Coronary artery (tissue), 2 donors: ENCODE measurements around the gene TBC1D4.

Source experiments
- DNase-seq: peaks from one replicate; pipeline ENCODE4 v3.0.0-alpha.2; 2017; ENCODE audit warnings: low spot score
- H3K27ac ChIP-seq, 2 donors: fragments of 200-600 bp; sonication (generic); one replicate each; pipeline ENCODE4 v1.5.1; 2016 to 2019
- H3K4me3 ChIP-seq: fragments of 200-600 bp; sonication (generic); 2 replicates; pipeline ENCODE4 v1.5.1; 2016; ENCODE audit warnings: mild to moderate bottlenecking, moderate library complexity
- CTCF ChIP-seq: fragments of 200-600 bp; sonication (generic); IDR thresholded peaks from one replicate; pipeline ENCODE4 v1.5.1; 2019; ENCODE audit warnings: antibody characterized with exemption

TBC1D4 gene

GRCh38 chr13:75376792-75377402, 105.1 kb downstream of the TBC1D4 start:
- Histone ChIP-seq H3K27ac (no peak overlapping the region), H3K4me3 (no peak overlapping the region)
- no peak for DNase-seq
- no peak for TF ChIP-seq CTCF

GRCh38 chr13:75375329-75375728, 106.6 kb downstream of the TBC1D4 start:
- DNase-seq: no peak
- no peak overlapping the region for H3K4me3 ChIP-seq
- no peak for TF ChIP-seq CTCF
- H3K27ac ChIP-seq: no peak overlapping the region

GRCh38 chr13:75373988-75374387, 108.0 kb downstream of the TBC1D4 start:
- no peak for TF ChIP-seq CTCF
- no peak for DNase-seq
- Histone ChIP-seq H3K4me3 (no peak overlapping the region), H3K27ac (no peak overlapping the region)

GRCh38 chr13:75372923-75373841, 108.8 kb downstream of the TBC1D4 start:
- TF ChIP-seq CTCF: no peak
- no peak overlapping the region for H3K27ac ChIP-seq
- no peak for DNase-seq
- H3K4me3 ChIP-seq: no peak overlapping the region

- peak; percentile 49 for TF ChIP-seq CTCF
- Histone ChIP-seq H3K4me3 (no peak overlapping the region), H3K27ac (no peak overlapping the region)
- no peak for DNase-seq
Measured at GRCh38 chr13:75372517-75372916, 109.5 kb downstream of the TBC1D4 start.

- no peak for DNase-seq
- Histone ChIP-seq H3K27ac (no peak overlapping the region), H3K4me3 (no peak overlapping the region)
- TF ChIP-seq CTCF: no peak
Measured at GRCh38 chr13:75371203-75371602, 110.8 kb downstream of the TBC1D4 start.

GRCh38 chr13:75370774-75371173, 111.2 kb downstream of the TBC1D4 start:
- no peak overlapping the region for H3K4me3 ChIP-seq
- TF ChIP-seq CTCF: no peak
- no peak for DNase-seq
- H3K27ac ChIP-seq: no peak overlapping the region
